Measurements from ENCODE around the gene CCDC122. TPM values are rescaled to one million over a fixed set of nuclear protein-coding genes. Genes with fewer than 3 reads are reported as not detected.
A peak's percentile ranks its signal among the peaks of the same experiment; 100 is the strongest.

CCDC122 gene
- total and polyA plus RNA-seq, 9 of the 15 experiments (the other 6 are each of a cell fraction or from before 2014, with no cell fraction given) = not detected

- TF ChIP-seq KAT8 (IDR thresholded peaks at IDR 0.05; ENCODE audit: low read depth) (no peak), VEZF1 (CRISPR knock-in tag; IDR thresholded peaks at IDR 0.05) (no peak), TEAD2 (tag; IDR thresholded peaks at IDR 0.05) (no peak), MAFK (IDR thresholded peaks at IDR 0.05; ENCODE audit: low read length) (no peak), FOXK1 (CRISPR knock-in tag; IDR thresholded peaks at IDR 0.05; ENCODE audit: borderline replicate concordance) (no peak), FOXA3 (CRISPR knock-in tag; conservative IDR thresholded peaks at IDR 0.05 in 1 of 2, IDR thresholded peaks at IDR 0.05 in 1 of 2) (no peak)
These were observed 7.4 kb downstream of the CCDC122 start (continued) for GRCh38 chr13:43872181-43872580.

GRCh38 chr13:43865892-43866291 is 13.6 kb downstream of the CCDC122 start:
- no peaks in the 10 kb centered on the region for H4K20me1 ChIP-seq (replicated peaks; ENCODE audit: control insufficient read depth, insufficient read depth, low read length)
- H3K9me3 ChIP-seq (replicated peaks; ENCODE audit: control insufficient read depth, insufficient read depth, low read depth, low read length) = no peaks in the 10 kb centered on the region
- FAIRE-seq = no peak
- H3K4me1 ChIP-seq (replicated peaks in 1 of 2; ENCODE audit: control insufficient read depth in 2 of 2, insufficient read depth in 2 of 2, low read length in 2 of 2) = no peaks in the 10 kb centered on the region
- POLR2A ChIA-PET = no interaction called here
- DNase-seq (ENCODE audit: extremely low read depth in 1 of 4, low spot score in 3 of 4) = no peak
- 2% methylated on average over 4 of the region's 4 CpGs for WGBS (ENCODE audit: insufficient coverage, low coverage, missing lambda C conversion rate)
- H3K9ac ChIP-seq (ENCODE audit: insufficient read depth in 1 of 2, low read depth in 2 of 2, low read length in 2 of 2) = no peak overlapping the region
- H3K27ac ChIP-seq (ENCODE audit: extremely low read depth, low read depth, low read length) = no peak overlapping the region
- H2AFZ ChIP-seq (ENCODE audit: low read depth, low read length) = no peak overlapping the region
- CTCF ChIA-PET (ENCODE audit: low intra/inter-chr PET ratio) = no interaction called here
- in situ Hi-C loops (cut with MboI) = no loop called here
- no peaks in the 10 kb centered on the region for H3K9me1 ChIP-seq (ENCODE audit: control insufficient read depth, insufficient read depth, low read length)
- TF ChIP-seq POLR2G (IDR thresholded peaks at IDR 0.05; ENCODE audit: low read depth, low read length) (no peak), KDM2B (CRISPR knock-in tag; IDR thresholded peaks at IDR 0.05) (no peak), MAFG (tag; conservative IDR thresholded peaks at IDR 0.05) (peak; percentile 34; the same call in 1 of the 2 replicates), SP1 (CRISPR knock-in tag; IDR thresholded peaks at IDR 0.05) (no peak), ATF6 (CRISPR knock-in tag; IDR thresholded peaks at IDR 0.05) (no peak), SMAD3 (CRISPR knock-in tag; conservative IDR thresholded peaks at IDR 0.05) (no peak)
- TF ChIP-seq, protein P1, sequence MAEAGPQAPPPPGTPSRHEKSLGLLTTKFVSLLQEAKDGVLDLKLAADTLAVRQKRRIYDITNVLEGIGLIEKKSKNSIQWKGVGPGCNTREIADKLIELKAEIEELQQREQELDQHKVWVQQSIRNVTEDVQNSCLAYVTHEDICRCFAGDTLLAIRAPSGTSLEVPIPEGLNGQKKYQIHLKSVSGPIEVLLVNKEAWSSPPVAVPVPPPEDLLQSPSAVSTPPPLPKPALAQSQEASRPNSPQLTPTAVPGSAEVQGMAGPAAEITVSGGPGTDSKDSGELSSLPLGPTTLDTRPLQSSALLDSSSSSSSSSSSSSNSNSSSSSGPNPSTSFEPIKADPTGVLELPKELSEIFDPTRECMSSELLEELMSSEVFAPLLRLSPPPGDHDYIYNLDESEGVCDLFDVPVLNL (CRISPR knock-in tag; IDR thresholded peaks at IDR 0.05; ENCODE audit: low read depth) = no peak
- intact Hi-C loops (cut with micrococcal nuclease) = no loop called here
- H3K79me2 ChIP-seq (ENCODE audit: control insufficient read depth, insufficient read depth, low read length) = no peaks in the 10 kb centered on the region
- no peaks in the 10 kb centered on the region for H3K36me3 ChIP-seq (ENCODE audit: control insufficient read depth, insufficient read depth, low read length)
- BruUV-seq (replicated peaks) = no TSS peak
- no peak for ATAC-seq
- H3K27me3 ChIP-seq (ENCODE audit: control insufficient read depth in 2 of 2, insufficient read depth in 2 of 2, low read length in 2 of 2) = no peaks in the 10 kb centered on the region
- no peak overlapping the region for H3K4me2 ChIP-seq (ENCODE audit: insufficient read depth, low read length)
- H3K4me3 ChIP-seq = no peak overlapping the region

All from K562 (cell line).